GM12873 (cell line): ENCODE measurements around the gene RHOH.

ENCODE experiments used
- CTCF ChIP-seq: IDR thresholded peaks from 2 replicates; pipeline ENCODE4 v1.5.1; 2012; ENCODE audit warnings: low read depth, mild to moderate bottlenecking, moderate library complexity, low read length, control low read depth; ENCODE audit not compliant: insufficient read depth; ENCODE audit errors: missing control alignments

Gene RHOH

GRCh38 chr4:40294339-40294738 lies 97.5 kb downstream of the RHOH start:
- no peak for TF ChIP-seq CTCF

GRCh38 chr4:40295572-40295971 lies 98.7 kb downstream of the RHOH start:
- no peak for TF ChIP-seq CTCF
